DND-41 (cell line): ENCODE measurements around the gene MYNN.

Experiments
- ATAC-seq: fragments of 200-7000 bp; cut with Tn5 transposase; 3 replicates; pipeline ENCODE4 v1.9.1; 2021; ENCODE audit warnings: low read depth; ENCODE audit not compliant: insufficient read depth
- DNase-seq: peaks from one replicate; pipeline ENCODE4 v3.0.0-alpha.2; 2020
- H2AFZ ChIP-seq: 2 replicates; pipeline ENCODE4 v1.6.0; 2012; ENCODE audit warnings: low read depth, low read length
- H3K27ac ChIP-seq: 2 replicates; pipeline ENCODE4 v1.5.1; 2012; ENCODE audit warnings: low read length, inconsistent platforms
- H3K27me3 ChIP-seq: fragments of 200-600 bp; sonication (generic); 2 replicates; pipeline ENCODE4 v1.6.0; 2012; ENCODE audit warnings: low read length, mild to moderate bottlenecking, inconsistent platforms; ENCODE audit not compliant: insufficient read depth, poor library complexity
- H3K36me3 ChIP-seq: 2 replicates; pipeline ENCODE4 v1.5.1; 2012; ENCODE audit warnings: low read length, inconsistent platforms; ENCODE audit not compliant: insufficient read depth
- H3K4me1 ChIP-seq: 2 replicates; pipeline ENCODE4 v1.5.1; 2012; ENCODE audit warnings: mild to moderate bottlenecking, low read length; ENCODE audit not compliant: insufficient read depth
- H3K4me2 ChIP-seq: 2 replicates; pipeline ENCODE4 v1.6.0; 2012; ENCODE audit warnings: mild to moderate bottlenecking, moderate library complexity, low read length, inconsistent platforms; ENCODE audit not compliant: insufficient read depth
- H3K4me3 ChIP-seq, 2 experiments: fragments of 200-600 bp in 1 of 2; shearing (Covaris generic) in 1 of 2; 2 replicates each; pipeline ENCODE4 v1.5.1; 2012 to 2016; ENCODE audit warnings: inconsistent platforms in 2 of 2, low read length in 2 of 2, mild to moderate bottlenecking in 2 of 2, low read depth in 1 of 2, moderate library complexity in 1 of 2
- H3K79me2 ChIP-seq: 2 replicates; pipeline ENCODE4 v1.6.0; 2012; ENCODE audit warnings: low read length, inconsistent platforms; ENCODE audit not compliant: insufficient read depth
- H3K9ac ChIP-seq: 2 replicates; pipeline ENCODE4 v1.6.0; 2012; ENCODE audit warnings: low read depth, mild to moderate bottlenecking, inconsistent platforms, low read length, moderate library complexity
- H3K9me3 ChIP-seq: 2 replicates; pipeline ENCODE4 v1.5.1; 2012; ENCODE audit warnings: low read length, moderate library complexity, mild to moderate bottlenecking, inconsistent platforms; ENCODE audit not compliant: insufficient read depth, severe bottlenecking
- H4K20me1 ChIP-seq: 2 replicates; pipeline ENCODE4 v1.6.0; 2012; ENCODE audit warnings: low read length; ENCODE audit not compliant: insufficient read depth
- CTCF ChIP-seq: IDR thresholded peaks from 2 replicates; pipeline ENCODE4 v1.5.1; 2012; ENCODE audit warnings: borderline replicate concordance, low read length, moderate library complexity, mild to moderate bottlenecking; ENCODE audit not compliant: poor library complexity, severe bottlenecking; ENCODE audit errors: extremely low read depth
- EZH2 ChIP-seq: IDR thresholded peaks from 3 replicates; pipeline ENCODE4 v1.6.1; 2012; ENCODE audit warnings: borderline replicate concordance, low read depth, mild to moderate bottlenecking, moderate library complexity, low read length, inconsistent platforms; ENCODE audit not compliant: severe bottlenecking

The MYNN gene

GRCh38 chr3:169812332-169813235 is 39.4 kb downstream of the MYNN start, which contains the start of the genes LRRC34 and LRRIQ4:
LRRC34 (minus strand) TSS chr3:169812904; CDS start chr3:169812548, 356 bp downstream.
LRRIQ4 (plus strand) TSS chr3:169812870; CDS start chr3:169821922, 9,052 bp downstream.
- Histone ChIP-seq H3K4me2 (peak within 1 kb of the TSS; percentile 87), H2AFZ (peak within 1 kb of the TSS; percentile 89), H3K27ac (peak within 1 kb of the TSS; percentile 78), H3K9ac (peak within 1 kb of the TSS; percentile 72), H3K9me3 (peaks cover 7% of the 10 kb centered on the region), H3K4me1 (peaks cover 37% of the 10 kb centered on the region), H4K20me1 (no peaks in the 10 kb centered on the region), H3K36me3 (no peaks in the 10 kb centered on the region), H3K4me3 (peak within 1 kb of the TSS; percentile 48 to 86), H3K27me3 (peaks cover 17% of the 10 kb centered on the region), H3K79me2 (no peaks in the 10 kb centered on the region)
- TF ChIP-seq CTCF (no peak), EZH2 (peak; percentile 53)
- ATAC-seq, result peak; percentile 71
- peak; percentile 78 for DNase-seq

GRCh38 chr3:169813278-169813677 is 40.1 kb downstream of the MYNN start:
- no peaks in the 10 kb centered on the region for H3K79me2 ChIP-seq
- H3K4me3 ChIP-seq, result peak overlapping the region; percentile 48 to 86; a peak in 3 of 4 replicates
- peaks cover 7% of the 10 kb centered on the region for H3K9me3 ChIP-seq
- TF ChIP-seq CTCF, result no peak
- TF ChIP-seq EZH2, result no peak
- H3K4me1 ChIP-seq, result peaks cover 37% of the 10 kb centered on the region
- H4K20me1 ChIP-seq, result no peaks in the 10 kb centered on the region
- H3K9ac ChIP-seq, result peak overlapping the region; percentile 72
- peak overlapping the region; percentile 89 for H2AFZ ChIP-seq
- H3K27ac ChIP-seq, result peak overlapping the region; percentile 78
- H3K27me3 ChIP-seq, result peaks cover 22% of the 10 kb centered on the region
- no peak for DNase-seq
- ATAC-seq, result no peak
- H3K4me2 ChIP-seq, result peak overlapping the region; percentile 87
- no peaks in the 10 kb centered on the region for H3K36me3 ChIP-seq

- Histone ChIP-seq H3K4me2 (peak overlapping the region; percentile 87), H3K9ac (peak overlapping the region; percentile 72), H3K9me3 (peaks cover 7% of the 10 kb centered on the region), H3K4me1 (peaks cover 37% of the 10 kb centered on the region), H2AFZ (peak overlapping the region; percentile 89), H4K20me1 (no peaks in the 10 kb centered on the region), H3K79me2 (no peaks in the 10 kb centered on the region), H3K36me3 (no peaks in the 10 kb centered on the region), H3K27ac (peak overlapping the region; percentile 78), H3K4me3 (peak overlapping the region; percentile 48 to 86; a peak in 3 of 4 replicates), H3K27me3 (peaks cover 23% of the 10 kb centered on the region)
- DNase-seq (peak; percentile 80), ATAC-seq (peak; percentile 79)
- peak; percentile 73 for TF ChIP-seq CTCF
- no peak for TF ChIP-seq EZH2
Measured at GRCh38 chr3:169813757-169814517, 40.7 kb downstream of the MYNN start.
